GM13976 (cell line): ENCODE measurements around the gene MSI2.

Experiments
- DNase-seq: peaks from one replicate; pipeline ENCODE4 v3.0.0; 2012; ENCODE audit warnings: low spot score
- in situ Hi-C: fragments of 300-500 bp; cut with MboI; formaldehyde crosslinking; loops from one replicate; pipeline ENCODE4 v1.12.0; 2022; ENCODE audit warnings: low sequenced_read_pairs, mixed read lengths, inconsistent platforms; ENCODE audit not compliant: unreplicated experiment
- TF ChIP-seq, protein P1 (sequence below): IDR thresholded peaks from 2 replicates; pipeline ENCODE4 v1.5.1; 2012; ENCODE audit warnings: borderline replicate concordance, mild to moderate bottlenecking; ENCODE audit not compliant: insufficient read depth; ENCODE audit errors: extremely low read depth, missing control alignments, control extremely low read depth

MSI2 gene

DNA sequence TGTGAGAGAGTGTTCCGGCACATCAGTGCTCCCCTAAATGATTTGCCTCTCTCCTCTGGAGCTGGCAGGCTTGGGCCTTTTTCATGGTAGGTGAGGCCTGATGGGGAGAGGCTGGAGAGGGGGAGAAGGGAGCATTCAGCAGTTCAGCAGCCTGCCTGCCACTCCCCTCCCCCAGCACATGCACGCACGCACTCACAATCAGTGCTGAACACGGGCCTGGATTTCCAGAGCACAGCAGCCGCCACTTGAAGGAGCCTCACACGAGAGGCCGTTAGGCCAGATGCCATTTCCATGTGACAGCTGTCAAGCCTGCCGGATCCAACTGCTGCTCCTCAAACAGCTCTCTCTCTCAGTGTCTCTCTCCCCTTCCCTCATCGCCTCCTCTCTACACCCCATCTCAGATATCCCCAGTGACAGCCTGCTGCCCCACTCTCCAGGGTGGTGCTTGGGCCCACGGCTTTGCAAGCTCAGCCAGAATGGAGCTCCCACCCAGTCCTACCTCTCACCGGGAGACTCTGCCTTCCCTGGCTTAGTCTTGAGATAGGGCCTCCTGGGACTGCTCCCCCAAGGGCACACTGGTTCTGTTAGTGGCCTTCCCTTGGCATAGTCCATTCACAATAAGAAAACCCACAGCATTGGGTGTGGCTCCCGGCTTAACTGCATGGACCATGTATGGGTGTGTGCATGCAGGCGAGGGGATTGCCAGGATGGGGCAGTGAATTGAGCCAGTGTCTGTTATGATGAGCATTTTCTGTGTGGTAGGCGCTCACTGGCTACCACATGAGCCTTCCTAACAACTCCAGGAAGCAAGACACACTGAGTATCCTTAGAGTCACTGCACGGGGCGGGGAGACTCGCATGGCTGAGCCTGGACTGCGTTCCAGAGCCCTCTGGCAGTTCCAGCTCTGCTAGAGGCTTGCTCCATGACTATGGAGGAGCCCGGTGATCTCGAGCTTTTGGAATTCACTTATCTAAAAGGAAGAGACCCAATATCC lies 262.6 kb downstream of the MSI2 start:
- DNase-seq, result no peak
- TF ChIP-seq, protein P1, sequence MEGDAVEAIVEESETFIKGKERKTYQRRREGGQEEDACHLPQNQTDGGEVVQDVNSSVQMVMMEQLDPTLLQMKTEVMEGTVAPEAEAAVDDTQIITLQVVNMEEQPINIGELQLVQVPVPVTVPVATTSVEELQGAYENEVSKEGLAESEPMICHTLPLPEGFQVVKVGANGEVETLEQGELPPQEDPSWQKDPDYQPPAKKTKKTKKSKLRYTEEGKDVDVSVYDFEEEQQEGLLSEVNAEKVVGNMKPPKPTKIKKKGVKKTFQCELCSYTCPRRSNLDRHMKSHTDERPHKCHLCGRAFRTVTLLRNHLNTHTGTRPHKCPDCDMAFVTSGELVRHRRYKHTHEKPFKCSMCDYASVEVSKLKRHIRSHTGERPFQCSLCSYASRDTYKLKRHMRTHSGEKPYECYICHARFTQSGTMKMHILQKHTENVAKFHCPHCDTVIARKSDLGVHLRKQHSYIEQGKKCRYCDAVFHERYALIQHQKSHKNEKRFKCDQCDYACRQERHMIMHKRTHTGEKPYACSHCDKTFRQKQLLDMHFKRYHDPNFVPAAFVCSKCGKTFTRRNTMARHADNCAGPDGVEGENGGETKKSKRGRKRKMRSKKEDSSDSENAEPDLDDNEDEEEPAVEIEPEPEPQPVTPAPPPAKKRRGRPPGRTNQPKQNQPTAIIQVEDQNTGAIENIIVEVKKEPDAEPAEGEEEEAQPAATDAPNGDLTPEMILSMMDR, result no peak
- in situ Hi-C loops, result no loop called here

DNA sequence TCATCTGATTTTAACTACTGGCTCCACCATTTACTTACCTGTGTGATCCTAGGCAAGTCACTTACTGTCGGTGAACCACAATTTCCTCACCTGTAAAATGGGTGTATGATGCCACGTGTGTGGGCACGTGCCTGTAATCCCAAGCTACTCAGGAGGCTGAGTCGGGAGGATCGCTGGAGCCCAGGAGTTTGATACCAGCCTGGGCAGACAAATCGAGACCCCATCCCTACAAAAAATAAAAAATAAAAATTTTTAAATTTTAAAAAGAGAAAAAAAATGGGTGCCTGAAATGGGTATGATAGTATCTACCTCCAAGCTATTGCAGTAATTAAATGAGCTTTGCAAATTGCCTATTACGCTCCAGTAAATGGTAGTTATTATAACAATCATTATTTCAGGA lies 263.5 kb downstream of the MSI2 start:
- TF ChIP-seq, protein P1, result no peak
- DNase-seq, result no peak
- in situ Hi-C loops, result no loop called here

DNA sequence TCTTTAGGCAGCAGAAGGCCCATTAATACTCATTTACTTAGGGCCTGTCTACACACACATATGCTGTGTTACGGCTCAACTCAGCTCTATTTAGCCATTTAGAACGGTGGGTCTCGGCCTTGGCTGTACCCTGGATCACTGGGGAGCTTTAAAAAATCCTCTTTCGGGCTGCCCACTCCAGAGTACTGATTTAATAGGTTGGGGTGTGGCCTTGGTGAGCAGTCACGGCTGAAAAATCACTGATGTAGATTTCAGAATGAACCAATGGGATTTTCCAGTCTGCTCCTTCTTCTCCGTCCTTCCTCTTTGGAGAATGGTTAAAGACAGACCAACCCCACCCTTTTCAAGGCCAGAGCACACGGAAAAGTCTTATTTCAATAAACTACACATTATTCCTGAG lies 265.3 kb downstream of the MSI2 start:
- TF ChIP-seq, protein P1, result no peak
- in situ Hi-C loops, result no loop called here
- DNase-seq, result no peak

DNA sequence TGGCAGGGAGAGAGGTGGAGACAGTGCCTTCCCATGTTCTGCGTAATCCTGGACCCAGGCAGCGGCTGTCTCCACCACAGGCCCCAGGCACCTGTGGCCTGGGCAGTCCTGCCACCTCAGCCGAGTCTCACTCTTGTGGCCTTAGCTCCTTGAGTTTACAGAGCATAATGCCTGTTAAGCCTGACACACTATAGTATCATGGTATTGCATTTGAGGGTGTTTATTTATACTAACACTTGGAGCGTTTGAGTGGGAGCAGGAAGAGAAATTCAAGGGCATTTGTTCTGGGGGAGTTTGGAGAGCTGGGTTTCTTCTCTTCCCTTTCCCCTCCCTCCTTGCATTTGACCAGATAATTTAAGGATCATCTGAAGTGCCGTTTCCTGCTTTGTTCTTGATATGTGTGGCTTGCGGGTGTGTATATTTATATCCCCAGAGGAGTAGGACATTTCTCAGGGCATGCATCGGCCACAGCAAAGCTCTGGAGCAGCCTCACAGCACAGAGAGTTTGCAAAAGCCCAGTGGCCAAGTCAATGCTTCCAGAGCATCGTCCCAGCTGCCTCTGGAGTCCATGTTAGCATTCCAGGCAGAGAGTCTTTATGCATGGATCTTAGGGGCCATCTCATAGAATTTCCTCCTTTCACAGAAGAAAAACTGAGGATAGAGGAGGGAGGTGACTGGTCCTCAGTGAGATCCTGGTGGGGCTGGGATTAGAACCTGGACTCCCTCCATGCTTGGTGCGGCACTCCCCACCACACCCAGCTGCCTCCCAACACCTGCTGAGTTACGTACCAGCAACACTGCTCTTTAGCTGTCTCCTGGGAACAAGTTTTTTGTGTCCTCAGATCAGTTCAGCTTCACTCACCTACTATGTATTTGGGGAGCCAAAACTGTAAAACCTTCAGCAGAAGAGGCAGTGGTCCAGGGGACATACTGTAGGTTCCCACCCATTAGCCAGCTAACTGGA lies 266.0 kb downstream of the MSI2 start:
- in situ Hi-C loops, result no loop called here

DNA sequence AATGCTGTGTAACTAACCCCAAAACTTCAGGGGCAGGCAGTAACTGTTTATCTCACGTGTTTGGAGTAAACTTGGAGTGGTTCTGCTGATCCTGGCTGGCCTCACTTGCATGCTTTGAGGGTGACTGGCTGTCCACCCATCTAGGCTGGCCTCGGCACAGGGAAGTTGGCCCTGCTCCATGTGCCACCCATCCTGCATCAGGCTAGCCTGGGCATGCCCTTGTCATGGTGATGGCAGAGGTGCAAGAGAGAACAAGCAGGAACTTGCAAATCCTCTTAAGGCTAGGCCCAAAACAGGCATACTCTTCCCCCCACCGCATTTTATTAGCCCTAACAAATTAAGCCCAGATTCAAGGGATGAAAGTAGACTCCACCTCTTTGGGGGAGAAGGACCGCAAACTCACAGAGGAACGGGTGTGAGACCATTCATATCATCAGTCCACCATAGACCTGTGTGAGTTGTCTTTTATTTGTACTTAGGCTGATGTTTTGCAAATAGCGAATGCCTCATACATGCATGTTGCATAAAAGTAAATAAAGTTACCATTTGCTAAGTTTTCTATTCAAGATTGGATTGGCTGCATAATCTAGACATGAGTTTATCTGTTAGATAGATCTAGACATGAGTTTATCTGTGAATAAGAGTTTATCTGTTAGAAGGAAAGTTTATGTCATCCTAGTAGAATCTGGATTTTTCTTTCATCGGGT lies 267.8 kb downstream of the MSI2 start:
- TF ChIP-seq, protein P1, result no peak
- in situ Hi-C loops, result no loop called here
- DNase-seq, result no peak

More for the DNA sequence above, 266.0 kb downstream of the MSI2 start:
- TF ChIP-seq, protein P1, result no peak
- no peak for DNase-seq
